Gastroesophageal sphincter (tissue), 2 donors: ENCODE results near the gene FBXL13.
"Not testable (repeated sequence)": the region's sequence is repeated elsewhere in the genome, so short reads cannot be mapped to it uniquely, and the experiment has no call there.

ENCODE experiments used
- EP300 ChIP-seq: sonication (generic); formaldehyde crosslinking; IDR thresholded peaks from one replicate; pipeline ENCODE4 v1.6.1; 2017; ENCODE audit warnings: antibody characterized with exemption, mild to moderate bottlenecking
- POLR2AphosphoS5 ChIP-seq: sonication (generic); formaldehyde crosslinking; IDR thresholded peaks from one replicate; pipeline ENCODE4 v1.6.1; 2017; ENCODE audit warnings: antibody characterized with exemption

DNA sequence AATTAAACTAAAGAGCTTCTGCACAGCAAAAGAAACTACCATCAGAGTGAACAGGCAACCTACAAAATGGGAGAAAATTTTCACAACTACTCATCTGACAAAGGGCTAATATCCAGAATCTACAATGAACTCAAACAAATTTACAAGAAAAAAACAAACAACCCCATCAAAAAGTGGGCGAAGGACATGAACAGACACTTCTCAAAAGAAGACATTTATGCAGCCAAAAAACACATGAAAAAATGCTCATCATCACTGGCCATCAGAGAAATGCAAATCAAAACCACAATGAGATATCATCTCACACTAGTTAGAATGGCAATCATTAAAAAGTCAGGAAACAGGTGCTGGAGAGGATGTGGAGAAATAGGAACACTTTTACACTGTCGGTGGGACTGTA lies 112.6 kb downstream of the FBXL13 start:
- not testable (repeated sequence) for TF ChIP-seq EP300, POLR2AphosphoS5
